Pancreas (tissue), 10 donors: ENCODE results near the gene BYSL. TPM values are rescaled to one million over a fixed set of nuclear protein-coding genes. Genes with fewer than 3 reads are reported as not detected.

Source experiments
- ATAC-seq, 4 donors: fragments of 200-7000 bp; cut with Tn5 transposase; one replicate each; pipeline versions ENCODE4 v1.8.0 to v1.9.1; 2020; ENCODE audit warnings: mild to moderate bottlenecking in 4 of 4, moderate library complexity in 4 of 4
- DNase-seq, 6 donors: peaks; one replicate each; pipeline ENCODE4 v3.0.0-alpha.2; 2020
- FAIRE-seq: peaks from 2 replicates; lab custom pipeline; 2012; peaks lifted over from hg19 to GRCh38; lab: Jason Lieb, UNC
- H3K27ac ChIP-seq, 4 donors: fragments of 200-600 bp; sonication (generic); 1 replicate in 3 of 4; 2 replicates in 1 of 4; pipeline versions ENCODE4 v1.5.0 to v1.8.0; 2020
- H3K27me3 ChIP-seq, 4 donors: fragments of 200-600 bp; one replicate each; pipeline ENCODE4 v1.8.0; 2021
- H3K36me3 ChIP-seq, 3 donors: fragments of 200-600 bp; sonication (generic) in 1 of 3; one replicate each; pipeline versions ENCODE4 v1.5.0 to v1.8.0; 2020 to 2021
- H3K4me1 ChIP-seq, 3 donors: fragments of 200-600 bp; one replicate each; pipeline ENCODE4 v1.8.0; 2021
- H3K4me3 ChIP-seq, 4 donors: fragments of 200-600 bp; sonication (generic) in 2 of 4; one replicate each; pipeline versions ENCODE4 v1.5.0 to v1.8.0; 2020 to 2021
- H3K9me3 ChIP-seq, 4 donors: fragments of 200-600 bp; one replicate each; pipeline ENCODE4 v1.8.0; 2021
- CTCF ChIP-seq, 4 donors: fragments of 200-600 bp; sonication (generic) in 3 of 4; IDR thresholded peaks; one replicate each; pipeline versions ENCODE4 v1.5.0 to v1.8.0; 2021; ENCODE audit warnings: antibody characterized with exemption in 4 of 4
- WGBS, 2 donors: extraction: QIAGEN DNeasy Blood & Tissue Kit; methylation state at CpG; one replicate each; pipeline ENCODE4 v1.1.7; 2013; 5-methylcytosine and 5-hydroxymethylcytosine counted together
- intact Hi-C, 3 donors: fragments of 100-400 bp; cut with DNase I; formaldehyde crosslinking; loops; one replicate each; pipeline versions ENCODE4 v1.11.1 to v1.14.2; 2022
- polyA plus RNA-seq, 2 donors: library from polyadenylated mRNA; stranded (reverse); fragments of 200-250 nt; gene quantifications; one replicate each; pipeline ENCODE4 v1.2.3, GENCODE V29; 2013
- total RNA-seq, 6 donors: library from RNA; stranded (reverse); fragmentation: NEBNext Ultra II Directional in 4 of 6; extraction: Animal tissue kit (Norgen Biotek cat#: 25700) in 4 of 6; gene quantifications; one replicate each; pipeline versions ENCODE4 v1.2.1 to v1.2.4, GENCODE V29; 2021 to 2023
- donor health status: healthy with polysubstance abuse.
- donor health status: DM: no; HTN: no; CAD: no; lungs with moderate emphysema.
- donor health status: DM: no; HTN: no; CAD: no.
- donor health status: control.
- donor health status: control.
- donor health status: Bipolar disorder and iron deficiency.
- donor health status: DM: yes; HTN: yes; CAD: no.
- donor health status: DM: no; HTN: no; CAD: no.
- donor health status: DM: no; HTN: no; CAD: no.
- donor health status: DM: yes; HTN: yes; CAD: no.

BYSL gene
- total and polyA plus RNA-seq, 8 donors, result 4.7 to 18.6 (median 9.7) TPM

- Histone ChIP-seq H3K27me3 (no peaks in the 10 kb centered on the region), H3K36me3 (no peaks in the 10 kb centered on the region), H3K9me3 (no peaks in the 10 kb centered on the region), H3K27ac (no peak overlapping the region), H3K4me3 (no peak overlapping the region), H3K4me1 (no peaks in the 10 kb centered on the region)
- no peak for FAIRE-seq
- no peak for TF ChIP-seq CTCF (IDR thresholded peaks at IDR 0.05)
- peak in 1 of 6 donors; percentile 14 for DNase-seq
- no peak for ATAC-seq
- intact Hi-C loops, result no loop called here
- 65 to 75% methylated on average over 11 of the region's 11 CpGs for WGBS, 2 donors
Measured at GRCh38 chr6:41965429-41966213, 44.3 kb downstream of the BYSL start.

- TF ChIP-seq CTCF (IDR thresholded peaks at IDR 0.05), result no peak
- no peaks in the 10 kb centered on the region for H3K9me3 ChIP-seq
- FAIRE-seq, result no peak
- no peaks in the 10 kb centered on the region for H3K27me3 ChIP-seq
- no peaks in the 10 kb centered on the region for H3K4me1 ChIP-seq
- H3K27ac ChIP-seq, result no peak overlapping the region
- H3K36me3 ChIP-seq, result no peaks in the 10 kb centered on the region
- intact Hi-C loops, result no loop called here
- no peak for ATAC-seq
- no peak for DNase-seq
- H3K4me3 ChIP-seq, result no peak overlapping the region
- 65 to 66% methylated on average over 5 of the region's 5 CpGs for WGBS, 2 donors
Measured at GRCh38 chr6:41966214-41966920, 45.1 kb downstream of the BYSL start.

GRCh38 chr6:41966961-41967311 is 45.6 kb downstream of the BYSL start:
- TF ChIP-seq CTCF (IDR thresholded peaks at IDR 0.05), result no peak
- Histone ChIP-seq H3K27ac (no peak overlapping the region), H3K27me3 (no peaks in the 10 kb centered on the region), H3K4me3 (no peak overlapping the region), H3K36me3 (no peaks in the 10 kb centered on the region), H3K9me3 (no peaks in the 10 kb centered on the region), H3K4me1 (no peaks in the 10 kb centered on the region)
- DNase-seq, result no peak
- ATAC-seq, result no peak
- FAIRE-seq, result no peak
- WGBS, 2 donors, result 84 to 88% methylated on average over 4 of the region's 4 CpGs
- intact Hi-C loops, result no loop called here

GRCh38 chr6:41967312-41968287 is 46.3 kb downstream of the BYSL start:
- TF ChIP-seq CTCF (IDR thresholded peaks at IDR 0.05), result no peak
- H3K9me3 ChIP-seq, result no peaks in the 10 kb centered on the region
- H3K4me3 ChIP-seq, result no peak overlapping the region
- H3K36me3 ChIP-seq, result no peaks in the 10 kb centered on the region
- no peak for DNase-seq
- intact Hi-C loops, result no loop called here
- H3K27ac ChIP-seq, result no peak overlapping the region
- no peak for FAIRE-seq
- no peak for ATAC-seq
- H3K4me1 ChIP-seq, result no peaks in the 10 kb centered on the region
- no peaks in the 10 kb centered on the region for H3K27me3 ChIP-seq
- 79 to 82% methylated on average over 7 of the region's 7 CpGs for WGBS, 2 donors
